SK-N-SH treated with all-trans-retinoic acid at 6 μM for 48 hours (cell line): ENCODE results near the gene BMP10.

ENCODE experiments used
- ATAC-seq: fragments of 200-7000 bp; cut with Tn5 transposase; 3 replicates; pipeline ENCODE4 v1.9.1; 2020; ENCODE audit warnings: mild to moderate bottlenecking, moderate library complexity
- BACH2 ChIP-seq: fragments of 250-450 bp; sonication (Bioruptor Pico); IDR thresholded peaks from 2 replicates; pipeline ENCODE4 v1.9.0; 2021; ENCODE audit warnings: mild to moderate bottlenecking, borderline replicate concordance
- CREB5 ChIP-seq: fragments of 250-450 bp; sonication (Bioruptor Pico); IDR thresholded peaks from 2 replicates; pipeline ENCODE4 v1.5.1; 2020; ENCODE audit warnings: low read depth, mild to moderate bottlenecking, moderate library complexity
- CSDC2 ChIP-seq: fragments of 250-450 bp; sonication (Bioruptor Pico); IDR thresholded peaks from 2 replicates; pipeline ENCODE4 v1.5.0; 2020; ENCODE audit warnings: mild to moderate bottlenecking, moderate library complexity
- ISL1 ChIP-seq: fragments of 250-450 bp; sonication (Bioruptor Pico); IDR thresholded peaks from 2 replicates; pipeline ENCODE4 v2.1.2; 2022; ENCODE audit warnings: mild to moderate bottlenecking, moderate library complexity
- OSR1 ChIP-seq: fragments of 250-450 bp; sonication (Bioruptor Pico); IDR thresholded peaks from 2 replicates; pipeline ENCODE4 v1.8.0; 2022; ENCODE audit warnings: moderate library complexity, mild to moderate bottlenecking, inconsistent platforms
- PATZ1 ChIP-seq: fragments of 250-450 bp; sonication (Bioruptor Pico); IDR thresholded peaks from 2 replicates; pipeline ENCODE4 v1.8.0; 2020; ENCODE audit warnings: mild to moderate bottlenecking, moderate library complexity, borderline replicate concordance
- PPARA ChIP-seq: fragments of 250-450 bp; sonication (Bioruptor Pico); IDR thresholded peaks from 2 replicates; pipeline ENCODE4 v1.5.0; 2020; ENCODE audit warnings: mild to moderate bottlenecking, borderline replicate concordance
- RARB ChIP-seq: fragments of 250-450 bp; sonication (Bioruptor Pico); IDR thresholded peaks from 2 replicates; pipeline ENCODE4 v1.8.0; 2021; ENCODE audit warnings: mild to moderate bottlenecking, moderate library complexity
- TCF4 ChIP-seq: fragments of 250-450 bp; sonication (Bioruptor Pico); IDR thresholded peaks from 2 replicates; pipeline ENCODE4 v1.8.0; 2021; ENCODE audit warnings: mild to moderate bottlenecking, moderate library complexity, borderline replicate concordance
- TOX ChIP-seq: fragments of 250-450 bp; sonication (Bioruptor Pico); IDR thresholded peaks from 2 replicates; pipeline ENCODE4 v1.8.0; 2021; ENCODE audit warnings: mild to moderate bottlenecking, moderate library complexity, borderline replicate concordance
- ZC3H10 ChIP-seq: fragments of 250-450 bp; sonication (Bioruptor Pico); IDR thresholded peaks from 2 replicates; pipeline ENCODE4 v1.5.1; 2021; ENCODE audit warnings: mild to moderate bottlenecking, moderate library complexity
- ZFP30 ChIP-seq: fragments of 450-650 bp; formaldehyde crosslinking; IDR thresholded peaks from 2 replicates; pipeline ENCODE4 v1.5.0; 2022; ENCODE audit warnings: mild to moderate bottlenecking, moderate library complexity
- ZNF565 ChIP-seq: fragments of 450-650 bp; formaldehyde crosslinking; conservative IDR thresholded peaks from 2 replicates; pipeline ENCODE4 v1.5.0; 2020; ENCODE audit warnings: low read depth, mild to moderate bottlenecking, moderate library complexity
- ZNF70 ChIP-seq: fragments of 450-650 bp; formaldehyde crosslinking; IDR thresholded peaks from 2 replicates; pipeline ENCODE4 v1.5.0; 2020; ENCODE audit warnings: mild to moderate bottlenecking, moderate library complexity
- ZNF8 ChIP-seq: fragments of 450-650 bp; formaldehyde crosslinking; IDR thresholded peaks from 2 replicates; pipeline ENCODE4 v1.5.0; 2020; ENCODE audit warnings: mild to moderate bottlenecking, moderate library complexity
- TF ChIP-seq, protein P1 (sequence below): fragments of 250-450 bp; sonication (Bioruptor Pico); IDR thresholded peaks from 2 replicates; pipeline ENCODE4 v1.5.1; 2021; ENCODE audit warnings: mild to moderate bottlenecking, moderate library complexity
- TF ChIP-seq, protein P2 (sequence below): fragments of 250-450 bp; sonication (Bioruptor Pico); IDR thresholded peaks from 2 replicates; pipeline ENCODE4 v1.5.0; 2020; ENCODE audit warnings: mild to moderate bottlenecking, moderate library complexity

BMP10 gene

DNA sequence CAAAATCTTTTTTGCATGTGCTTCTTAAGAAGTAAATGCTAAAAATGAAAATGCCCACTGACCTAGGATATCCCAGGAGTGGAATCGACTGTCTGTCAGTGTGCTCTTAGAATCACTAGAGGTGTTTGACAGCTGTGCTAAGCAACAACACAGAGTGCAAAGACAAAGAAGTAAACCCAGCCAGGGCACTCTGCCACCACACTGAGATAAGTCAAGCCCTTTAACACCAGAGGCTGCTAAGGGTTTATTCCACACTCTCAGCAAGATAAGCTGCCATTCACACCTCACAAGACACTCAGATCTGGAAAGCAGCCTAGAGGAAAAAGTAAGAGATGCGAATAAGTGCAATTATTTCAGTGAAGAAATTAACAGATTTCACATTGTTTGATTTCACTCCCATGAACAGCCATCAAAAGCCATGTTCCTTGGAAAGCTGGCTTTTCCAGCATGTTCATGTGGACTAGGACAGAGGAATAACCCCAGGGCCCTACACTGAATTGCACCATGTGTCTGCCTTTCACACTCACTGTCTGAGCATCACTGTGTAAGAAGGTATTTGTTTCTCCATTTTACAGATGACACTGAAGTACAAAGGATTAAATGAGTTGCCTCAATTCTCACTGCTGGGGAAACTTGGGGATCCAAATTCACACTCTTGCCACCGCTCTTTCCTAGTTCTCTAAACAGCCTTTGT is 6.0 kb upstream of the BMP10 start:
- no peak for ATAC-seq
- TF ChIP-seq ZNF8 (CRISPR knock-in tag) (no peak), TOX (CRISPR knock-in tag) (no peak), ISL1 (CRISPR knock-in tag) (no peak), ZNF70 (CRISPR knock-in tag) (no peak), PATZ1 (CRISPR knock-in tag) (no peak), ZNF565 (CRISPR knock-in tag) (no peak), BACH2 (CRISPR knock-in tag) (no peak), RARB (CRISPR knock-in tag) (no peak)
- TF ChIP-seq, protein P1, sequence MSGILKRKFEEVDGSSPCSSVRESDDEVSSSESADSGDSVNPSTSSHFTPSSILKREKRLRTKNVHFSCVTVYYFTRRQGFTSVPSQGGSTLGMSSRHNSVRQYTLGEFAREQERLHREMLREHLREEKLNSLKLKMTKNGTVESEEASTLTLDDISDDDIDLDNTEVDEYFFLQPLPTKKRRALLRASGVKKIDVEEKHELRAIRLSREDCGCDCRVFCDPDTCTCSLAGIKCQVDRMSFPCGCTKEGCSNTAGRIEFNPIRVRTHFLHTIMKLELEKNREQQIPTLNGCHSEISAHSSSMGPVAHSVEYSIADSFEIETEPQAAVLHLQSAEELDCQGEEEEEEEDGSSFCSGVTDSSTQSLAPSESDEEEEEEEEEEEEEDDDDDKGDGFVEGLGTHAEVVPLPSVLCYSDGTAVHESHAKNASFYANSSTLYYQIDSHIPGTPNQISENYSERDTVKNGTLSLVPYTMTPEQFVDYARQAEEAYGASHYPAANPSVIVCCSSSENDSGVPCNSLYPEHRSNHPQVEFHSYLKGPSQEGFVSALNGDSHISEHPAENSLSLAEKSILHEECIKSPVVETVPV (CRISPR knock-in tag), result no peak

DNA sequence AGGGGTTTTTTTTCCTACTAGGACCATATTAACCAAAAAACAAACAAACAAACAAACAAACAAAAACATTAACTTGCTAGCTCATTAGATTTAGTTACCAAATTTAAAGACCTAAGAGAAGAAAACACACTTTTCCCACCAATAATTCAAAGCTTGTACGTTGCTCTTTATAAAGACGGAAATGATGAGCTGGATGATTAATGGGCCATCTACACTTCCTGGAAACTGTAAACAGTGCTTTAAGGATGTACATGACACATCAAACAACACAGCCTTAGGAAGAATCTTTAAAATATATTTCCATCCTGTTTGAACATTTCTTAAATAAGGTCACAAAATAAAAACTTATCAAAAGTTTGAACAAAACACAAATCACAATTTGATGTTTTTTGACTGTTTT is 982 bp downstream of the BMP10 start:
- no peak for ATAC-seq
- TF ChIP-seq ZFP30 (no peak), CREB5 (CRISPR knock-in tag) (no peak), CSDC2 (CRISPR knock-in tag) (no peak)
- TF ChIP-seq, all 23 proteins: peak for 0

DNA sequence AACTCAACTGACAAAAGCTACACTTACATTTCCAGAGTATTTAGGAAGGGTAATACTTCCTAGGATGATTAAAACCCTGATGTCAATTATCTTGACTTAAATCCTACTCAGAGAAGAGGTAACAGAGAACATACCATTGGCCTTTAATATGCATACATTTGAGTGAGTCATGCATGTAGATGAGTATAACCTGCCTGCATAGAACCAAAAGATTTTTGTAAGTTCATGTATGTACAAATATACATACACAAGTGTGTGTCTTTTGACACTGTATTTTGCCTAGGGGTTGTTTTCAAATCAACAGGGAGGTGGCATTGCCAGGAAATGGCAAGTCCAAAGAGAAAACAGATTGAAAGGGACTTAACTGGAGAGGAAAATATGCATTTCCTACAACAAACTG is 6.1 kb downstream of the BMP10 start:
- ATAC-seq, result no peak
- no peak for TF ChIP-seq OSR1 (CRISPR knock-in tag)
- TF ChIP-seq CREB5 (CRISPR knock-in tag), result no peak
- TF ChIP-seq ZFP30, result no peak
- TF ChIP-seq, protein P2, sequence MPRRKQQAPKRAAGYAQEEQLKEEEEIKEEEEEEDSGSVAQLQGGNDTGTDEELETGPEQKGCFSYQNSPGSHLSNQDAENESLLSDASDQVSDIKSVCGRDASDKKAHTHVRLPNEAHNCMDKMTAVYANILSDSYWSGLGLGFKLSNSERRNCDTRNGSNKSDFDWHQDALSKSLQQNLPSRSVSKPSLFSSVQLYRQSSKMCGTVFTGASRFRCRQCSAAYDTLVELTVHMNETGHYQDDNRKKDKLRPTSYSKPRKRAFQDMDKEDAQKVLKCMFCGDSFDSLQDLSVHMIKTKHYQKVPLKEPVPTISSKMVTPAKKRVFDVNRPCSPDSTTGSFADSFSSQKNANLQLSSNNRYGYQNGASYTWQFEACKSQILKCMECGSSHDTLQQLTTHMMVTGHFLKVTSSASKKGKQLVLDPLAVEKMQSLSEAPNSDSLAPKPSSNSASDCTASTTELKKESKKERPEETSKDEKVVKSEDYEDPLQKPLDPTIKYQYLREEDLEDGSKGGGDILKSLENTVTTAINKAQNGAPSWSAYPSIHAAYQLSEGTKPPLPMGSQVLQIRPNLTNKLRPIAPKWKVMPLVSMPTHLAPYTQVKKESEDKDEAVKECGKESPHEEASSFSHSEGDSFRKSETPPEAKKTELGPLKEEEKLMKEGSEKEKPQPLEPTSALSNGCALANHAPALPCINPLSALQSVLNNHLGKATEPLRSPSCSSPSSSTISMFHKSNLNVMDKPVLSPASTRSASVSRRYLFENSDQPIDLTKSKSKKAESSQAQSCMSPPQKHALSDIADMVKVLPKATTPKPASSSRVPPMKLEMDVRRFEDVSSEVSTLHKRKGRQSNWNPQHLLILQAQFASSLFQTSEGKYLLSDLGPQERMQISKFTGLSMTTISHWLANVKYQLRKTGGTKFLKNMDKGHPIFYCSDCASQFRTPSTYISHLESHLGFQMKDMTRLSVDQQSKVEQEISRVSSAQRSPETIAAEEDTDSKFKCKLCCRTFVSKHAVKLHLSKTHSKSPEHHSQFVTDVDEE (CRISPR knock-in tag), result no peak
- no peak for TF ChIP-seq ISL1 (CRISPR knock-in tag)
- no peak for TF ChIP-seq ZNF8 (CRISPR knock-in tag)
- no peak for TF ChIP-seq PATZ1 (CRISPR knock-in tag)
- TF ChIP-seq CSDC2 (CRISPR knock-in tag), result no peak
- TF ChIP-seq ZNF565 (CRISPR knock-in tag), result no peak
- no peak for TF ChIP-seq TOX (CRISPR knock-in tag)
- no peak for TF ChIP-seq PPARA (CRISPR knock-in tag)
- no peak for TF ChIP-seq TCF4 (CRISPR knock-in tag)
- no peak for TF ChIP-seq ZC3H10 (CRISPR knock-in tag)
